H9 (cell line): ENCODE data around the gene ECHS1. TPM values are rescaled to one million over a fixed set of nuclear protein-coding genes. Genes with fewer than 3 reads are reported as not detected.

Experiments used
- DNase-seq: peaks from one replicate; pipeline ENCODE4 v3.0.0-alpha.2; 2017
- H2AFZ ChIP-seq: one replicate; pipeline ENCODE4 v1.6.1; 2013; ENCODE audit warnings: mild to moderate bottlenecking, low read length, control low read depth, moderate library complexity
- H2AK5ac ChIP-seq: 2 replicates; pipeline ENCODE4 v1.6.1; 2013; ENCODE audit warnings: low read length, control low read depth, mixed read lengths; ENCODE audit not compliant: insufficient read length
- H2BK120ac ChIP-seq: one replicate; pipeline ENCODE4 v1.6.1; 2013; ENCODE audit warnings: low read depth, mild to moderate bottlenecking, low read length, control low read depth, inconsistent platforms; ENCODE audit not compliant: poor library complexity, severe bottlenecking
- H2BK12ac ChIP-seq: 2 replicates; pipeline ENCODE4 v1.6.1; 2013; ENCODE audit warnings: low read length, control low read depth, mixed read lengths, low read depth; ENCODE audit not compliant: insufficient read length
- H2BK15ac ChIP-seq: 2 replicates; pipeline ENCODE4 v1.6.1; 2013; ENCODE audit warnings: low read depth, low read length, control low read depth
- H2BK20ac ChIP-seq: one replicate; pipeline ENCODE4 v1.6.1; 2013; ENCODE audit warnings: low read depth, mild to moderate bottlenecking, low read length, control low read depth, inconsistent platforms; ENCODE audit not compliant: poor library complexity, severe bottlenecking
- H2BK5ac ChIP-seq: 2 replicates; pipeline ENCODE4 v1.6.1; 2013; ENCODE audit warnings: low read length, control low read depth, mixed read lengths; ENCODE audit not compliant: insufficient read length
- H3K14ac ChIP-seq: 2 replicates; pipeline ENCODE4 v1.6.1; 2013; ENCODE audit warnings: low read length, control low read depth; ENCODE audit not compliant: insufficient read depth
- H3K18ac ChIP-seq: 2 replicates; pipeline ENCODE4 v1.6.1; 2013; ENCODE audit warnings: low read depth, mild to moderate bottlenecking, mixed read lengths, low read length, control low read depth; ENCODE audit not compliant: insufficient read length
- H3K23ac ChIP-seq: 2 replicates; pipeline ENCODE4 v1.6.1; 2013; ENCODE audit warnings: low read length, control low read depth, mixed read lengths, low read depth; ENCODE audit not compliant: insufficient read length
- H3K23me2 ChIP-seq: 2 replicates; pipeline ENCODE4 v1.6.1; 2013; ENCODE audit warnings: low read depth, mild to moderate bottlenecking, mixed read lengths, low read length, control low read depth; ENCODE audit not compliant: insufficient read length, poor library complexity, severe bottlenecking
- H3K27ac ChIP-seq: 2 replicates; pipeline ENCODE4 v1.5.1; 2013; ENCODE audit warnings: low read length, control low read depth, mixed read lengths, low read depth; ENCODE audit not compliant: insufficient read length
- H3K27me3 ChIP-seq: 2 replicates; pipeline ENCODE4 v1.6.1; 2013; ENCODE audit warnings: low read length, control low read depth, inconsistent platforms; ENCODE audit not compliant: insufficient read depth
- H3K4ac ChIP-seq: 2 replicates; pipeline ENCODE4 v1.6.1; 2013; ENCODE audit warnings: low read depth, mild to moderate bottlenecking, control low read depth, inconsistent platforms, low read length, moderate library complexity
- H3K4me1 ChIP-seq: 2 replicates; pipeline ENCODE4 v1.6.1; 2013; ENCODE audit warnings: low read length, control low read depth, inconsistent platforms; ENCODE audit not compliant: insufficient read depth
- H3K4me2 ChIP-seq: 2 replicates; pipeline ENCODE4 v1.6.1; 2013; ENCODE audit warnings: low read length, control low read depth, mixed read lengths; ENCODE audit not compliant: insufficient read length, insufficient read depth
- H3K56ac ChIP-seq: 2 replicates; pipeline ENCODE4 v1.6.1; 2013; ENCODE audit warnings: low read depth, mild to moderate bottlenecking, mixed read lengths, low read length, control low read depth; ENCODE audit not compliant: insufficient read length
- H3K79me1 ChIP-seq: 2 replicates; pipeline ENCODE4 v1.6.1; 2013; ENCODE audit warnings: low read depth, mild to moderate bottlenecking, moderate library complexity, low read length, control low read depth, inconsistent platforms; ENCODE audit not compliant: insufficient read depth, poor library complexity, severe bottlenecking
- H3K79me2 ChIP-seq: 2 replicates; pipeline ENCODE4 v1.6.1; 2013; ENCODE audit warnings: low read length, control low read depth, inconsistent platforms; ENCODE audit not compliant: insufficient read depth
- H3K9ac ChIP-seq: 2 replicates; pipeline ENCODE4 v1.6.1; 2013; ENCODE audit warnings: low read length, control low read depth, mixed read lengths; ENCODE audit not compliant: insufficient read length; ENCODE audit errors: extremely low read depth
- H3K9me3 ChIP-seq: one replicate; pipeline ENCODE4 v1.6.1; 2013; ENCODE audit warnings: low read depth, low read length, inconsistent platforms; ENCODE audit not compliant: control insufficient read depth
- H3T11ph ChIP-seq: one replicate; pipeline ENCODE4 v1.6.1; 2013; ENCODE audit warnings: mild to moderate bottlenecking, low read length, control low read depth, inconsistent platforms
- H4K20me1 ChIP-seq: one replicate; pipeline ENCODE4 v1.6.1; 2013; ENCODE audit not compliant: control insufficient read depth, insufficient read length, insufficient read depth
- H4K5ac ChIP-seq: 2 replicates; pipeline ENCODE4 v1.6.1; 2013; ENCODE audit warnings: low read depth, mild to moderate bottlenecking, mixed read lengths, low read length, control low read depth; ENCODE audit not compliant: insufficient read length
- H4K8ac ChIP-seq: replicated peaks from 2 replicates; pipeline ENCODE4 v1.6.1; 2013; ENCODE audit warnings: low read length, control low read depth, mixed read lengths, low read depth; ENCODE audit not compliant: insufficient read length
- H4K91ac ChIP-seq: 2 replicates; pipeline ENCODE4 v1.6.1; 2013; ENCODE audit warnings: low read depth, mild to moderate bottlenecking, moderate library complexity, mixed read lengths, low read length, control low read depth; ENCODE audit not compliant: insufficient read length
- H3K27ac Mint-ChIP-seq, 3 experiments: 2 replicates in 2 of 3; 3 replicates in 1 of 3; pipeline ENCODE4 v1.8.0; 2020 to 2021; ENCODE audit warnings: mixed read lengths in 3 of 3, mild to moderate bottlenecking in 1 of 3, moderate library complexity in 1 of 3
- H3K27me3 Mint-ChIP-seq: 2 replicates; pipeline ENCODE4 v1.8.0; 2021; ENCODE audit warnings: low read depth, mild to moderate bottlenecking, moderate library complexity, mixed read lengths
- H3K36me3 Mint-ChIP-seq, 3 experiments: 2 replicates in 2 of 3; 3 replicates in 1 of 3; pipeline ENCODE4 v1.8.0; 2020 to 2021; ENCODE audit warnings: low read depth in 3 of 3, mixed read lengths in 3 of 3; ENCODE audit not compliant: insufficient read depth in 1 of 3
- H3K4me1 Mint-ChIP-seq, 2 experiments: 2 replicates each; pipeline ENCODE4 v1.8.0; 2020; ENCODE audit warnings: mixed read lengths in 2 of 2
- H3K4me3 Mint-ChIP-seq, 2 experiments: 2 replicates in 1 of 2; 3 replicates in 1 of 2; pipeline ENCODE4 v1.8.0; 2020 to 2021; ENCODE audit warnings: mild to moderate bottlenecking in 2 of 2, mixed read lengths in 2 of 2, moderate library complexity in 1 of 2
- H3K9me3 Mint-ChIP-seq, 2 experiments: 2 replicates in 1 of 2; 3 replicates in 1 of 2; pipeline ENCODE4 v1.8.0; 2020; ENCODE audit warnings: mild to moderate bottlenecking in 2 of 2, mixed read lengths in 2 of 2, moderate library complexity in 1 of 2
- WGBS: extraction: QIAGEN DNeasy Blood & Tissue Kit; methylation state at CpG from one replicate; pipeline ENCODE4 v1.1.7; 2013; ENCODE audit warnings: missing lambda C conversion rate, low lambda C conversion rate, mixed read lengths; ENCODE audit not compliant: insufficient read length; ENCODE audit errors: extremely low coverage; 5-methylcytosine and 5-hydroxymethylcytosine counted together
- total RNA-seq: library from RNA; stranded (reverse); gene quantifications from 2 replicates; pipeline ENCODE4 v1.2.1, GENCODE V29; 2021
- TF ChIP-seq, protein P1 (sequence below): fragments of 200-600 bp; sonication (generic); conservative IDR thresholded peaks from 3 replicates; pipeline ENCODE4 v1.8.0; 2021; ENCODE audit warnings: antibody characterized with exemption, mild to moderate bottlenecking

ECHS1 gene
- total RNA-seq, 1 experiment from 2014 or later = 94.1 TPM

DNA sequence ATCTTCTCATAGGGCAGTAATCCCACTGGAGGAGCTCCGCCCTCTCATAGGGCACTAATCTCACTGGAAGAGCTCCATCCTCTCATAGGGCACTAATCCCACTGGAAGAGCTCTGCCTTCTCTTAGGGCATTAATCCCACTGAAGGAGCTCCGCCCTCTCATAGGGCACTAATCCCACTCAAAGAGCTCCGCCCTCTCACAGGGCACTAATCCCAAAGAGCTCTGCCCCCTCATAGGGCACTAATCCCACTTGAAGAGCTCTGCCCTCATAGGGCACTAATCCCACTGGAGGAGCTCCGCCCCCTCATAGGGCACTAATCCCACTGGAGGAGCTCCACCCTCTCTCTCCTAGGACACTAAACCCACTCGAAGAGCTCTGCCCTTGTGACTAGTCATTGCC lies 11.9 kb downstream of the ECHS1 start:
- Histone ChIP-seq H3K4me1 (no peaks in the 10 kb centered on the region), H3K9me3 (no peaks in the 10 kb centered on the region), H3K79me2 (no peaks in the 10 kb centered on the region), H2BK12ac (no peak overlapping the region), H4K91ac (no peak overlapping the region), H3K23ac (no peak overlapping the region), H4K8ac (no peak overlapping the region), H3K79me1 (no peaks in the 10 kb centered on the region), H2BK120ac (no peak overlapping the region), H2AFZ (no peak overlapping the region), H2BK5ac (no peak overlapping the region), H3K27ac (no peak overlapping the region), H4K20me1 (no peaks in the 10 kb centered on the region), H3K4me2 (no peak overlapping the region), H4K5ac (no peak overlapping the region), H2BK15ac (no peak overlapping the region), H3K56ac (no peak overlapping the region), H3K27me3 (no peaks in the 10 kb centered on the region; the same call in 1 of the 2 replicates), H2AK5ac (no peak overlapping the region), H3K23me2 (no peaks in the 10 kb centered on the region), H3T11ph (no peak overlapping the region), H3K9ac (no peak overlapping the region), H2BK20ac (no peak overlapping the region), H3K14ac (no peak overlapping the region), H3K4ac (no peak overlapping the region), H3K18ac (no peak overlapping the region)
- H3K27me3 Mint-ChIP-seq = peaks cover 24% of the 10 kb centered on the region
- H3K4me3 Mint-ChIP-seq = no peak overlapping the region; a peak in 1 of 5 replicates
- H3K9me3 Mint-ChIP-seq = no peaks in the 10 kb centered on the region
- H3K4me1 Mint-ChIP-seq = peaks cover 0 to 2% of the 10 kb centered on the region in 2 experiments; a peak in 1 of 4 replicates
- H3K27ac Mint-ChIP-seq = no peak overlapping the region; a peak in 1 of 7 replicates
- TF ChIP-seq, protein P1, sequence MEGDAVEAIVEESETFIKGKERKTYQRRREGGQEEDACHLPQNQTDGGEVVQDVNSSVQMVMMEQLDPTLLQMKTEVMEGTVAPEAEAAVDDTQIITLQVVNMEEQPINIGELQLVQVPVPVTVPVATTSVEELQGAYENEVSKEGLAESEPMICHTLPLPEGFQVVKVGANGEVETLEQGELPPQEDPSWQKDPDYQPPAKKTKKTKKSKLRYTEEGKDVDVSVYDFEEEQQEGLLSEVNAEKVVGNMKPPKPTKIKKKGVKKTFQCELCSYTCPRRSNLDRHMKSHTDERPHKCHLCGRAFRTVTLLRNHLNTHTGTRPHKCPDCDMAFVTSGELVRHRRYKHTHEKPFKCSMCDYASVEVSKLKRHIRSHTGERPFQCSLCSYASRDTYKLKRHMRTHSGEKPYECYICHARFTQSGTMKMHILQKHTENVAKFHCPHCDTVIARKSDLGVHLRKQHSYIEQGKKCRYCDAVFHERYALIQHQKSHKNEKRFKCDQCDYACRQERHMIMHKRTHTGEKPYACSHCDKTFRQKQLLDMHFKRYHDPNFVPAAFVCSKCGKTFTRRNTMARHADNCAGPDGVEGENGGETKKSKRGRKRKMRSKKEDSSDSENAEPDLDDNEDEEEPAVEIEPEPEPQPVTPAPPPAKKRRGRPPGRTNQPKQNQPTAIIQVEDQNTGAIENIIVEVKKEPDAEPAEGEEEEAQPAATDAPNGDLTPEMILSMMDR = no peak
- WGBS = no CpG with 5 or more reads among the region's 5 CpGs
- DNase-seq = no peak
- peaks cover 24 to 45% (median 44%) of the 10 kb centered on the region in 3 experiments; a peak in 6 of 7 replicates for H3K36me3 Mint-ChIP-seq
